ENCODE data around the gene MYMK. TPM values are rescaled to one million over a fixed set of nuclear protein-coding genes. Genes with fewer than 3 reads are reported as not detected.

The MYMK gene
- total and polyA plus RNA-seq, 2 experiments from 2014 or later, result 1.3 TPM; not detected in 1

GRCh38 chr9:133485531-133486260, 39.1 kb downstream of the MYMK start:
- H3K79me2 ChIP-seq, result no peaks in the 10 kb centered on the region
- peaks cover 2% of the 10 kb centered on the region for H3K27me3 ChIP-seq
- H3K4me2 ChIP-seq, result no peak overlapping the region
- no peak overlapping the region for H2AFZ ChIP-seq
- H3K4me3 ChIP-seq, result no peak overlapping the region
- no peaks in the 10 kb centered on the region for H3K9me3 ChIP-seq (ENCODE audit: low read depth)
- WGBS (ENCODE audit: low lambda C conversion rate, missing lambda C conversion rate), result 85% methylated on average over 25 of the region's 25 CpGs
- no peaks in the 10 kb centered on the region for H3K9me2 ChIP-seq (replicated peaks; ENCODE audit: insufficient read depth)
- H3K4me1 ChIP-seq (ENCODE audit: insufficient read depth), result peaks cover 3% of the 10 kb centered on the region
- H3K36me3 ChIP-seq (replicated peaks; ENCODE audit: insufficient read depth, low read depth), result no peaks in the 10 kb centered on the region
- H3K27ac ChIP-seq, result no peak overlapping the region
- no peaks in the 10 kb centered on the region for H4K20me1 ChIP-seq (ENCODE audit: insufficient read depth, poor library complexity, severe bottlenecking)
- DNase-seq (ENCODE audit: low spot score), result no peak
- TF ChIP-seq EZH2phosphoT487 (IDR thresholded peaks at IDR 0.05; ENCODE audit: low read depth, severe bottlenecking, unreplicated experiment) (no peak), EZH2 (IDR thresholded peaks at IDR 0.05; ENCODE audit: borderline replicate concordance) (no peak), CTCF (IDR thresholded peaks at IDR 0.05; ENCODE audit: poor library complexity) (no peak)

- H3K4me1 ChIP-seq (ENCODE audit: insufficient read depth), result peaks cover 3% of the 10 kb centered on the region
- TF ChIP-seq EZH2phosphoT487 (IDR thresholded peaks at IDR 0.05; ENCODE audit: low read depth, severe bottlenecking, unreplicated experiment), result no peak
- DNase-seq (ENCODE audit: low spot score), result no peak
- no peak overlapping the region for H3K4me2 ChIP-seq
- no peak overlapping the region for H2AFZ ChIP-seq
- no peak overlapping the region for H3K4me3 ChIP-seq
- no peaks in the 10 kb centered on the region for H4K20me1 ChIP-seq (ENCODE audit: insufficient read depth, poor library complexity, severe bottlenecking)
- H3K36me3 ChIP-seq (replicated peaks; ENCODE audit: insufficient read depth, low read depth), result no peaks in the 10 kb centered on the region
- H3K79me2 ChIP-seq, result no peaks in the 10 kb centered on the region
- no peaks in the 10 kb centered on the region for H3K9me2 ChIP-seq (replicated peaks; ENCODE audit: insufficient read depth)
- H3K9me3 ChIP-seq (ENCODE audit: low read depth), result no peaks in the 10 kb centered on the region
- H3K27ac ChIP-seq, result no peak overlapping the region
- H3K27me3 ChIP-seq, result peaks cover 4% of the 10 kb centered on the region
- WGBS (ENCODE audit: low lambda C conversion rate, missing lambda C conversion rate), result 76% methylated on average over 18 of the region's 22 CpGs
These were observed 39.9 kb downstream of the MYMK start for GRCh38 chr9:133484671-133485437.

- peaks cover 10% of the 10 kb centered on the region for H3K4me1 ChIP-seq (ENCODE audit: insufficient read depth)
- WGBS (ENCODE audit: low lambda C conversion rate, missing lambda C conversion rate), result 81% methylated on average over 9 of the region's 9 CpGs
These were observed 41.1 kb downstream of the MYMK start for GRCh38 chr9:133483611-133484010.

More at GRCh38 chr9:133483611-133484010, 41.1 kb downstream of the MYMK start:
- Histone ChIP-seq H4K20me1 (ENCODE audit: insufficient read depth, poor library complexity, severe bottlenecking) (no peaks in the 10 kb centered on the region), H3K9me3 (ENCODE audit: low read depth) (no peaks in the 10 kb centered on the region), H3K79me2 (no peaks in the 10 kb centered on the region), H3K9me2 (replicated peaks; ENCODE audit: insufficient read depth) (no peaks in the 10 kb centered on the region), H2AFZ (no peak overlapping the region), H3K27ac (no peak overlapping the region), H3K4me2 (no peak overlapping the region), H3K27me3 (peaks cover 4% of the 10 kb centered on the region), H3K4me3 (no peak overlapping the region), H3K36me3 (replicated peaks; ENCODE audit: insufficient read depth, low read depth) (no peaks in the 10 kb centered on the region)
- TF ChIP-seq EZH2 (IDR thresholded peaks at IDR 0.05; ENCODE audit: borderline replicate concordance), result no peak
- no peak for TF ChIP-seq EZH2phosphoT487 (IDR thresholded peaks at IDR 0.05; ENCODE audit: low read depth, severe bottlenecking, unreplicated experiment)
- no peak for TF ChIP-seq CTCF (IDR thresholded peaks at IDR 0.05; ENCODE audit: poor library complexity)
- DNase-seq (ENCODE audit: low spot score), result no peak

Data from hepatocyte (in vitro differentiated cells).